OCI-LY7 (cell line): ENCODE results near the gene PPM1F. TPM values are rescaled to one million over a fixed set of nuclear protein-coding genes. Genes with fewer than 3 reads are reported as not detected.

Experiments
- BruUV-seq: library from RNA; stranded (reverse); fragments of 400-500 nt; replicated peaks from 2 replicates; lab custom pipeline; 2021; lab: Mats Ljungman, UMichigan
- CTCF ChIA-PET: fragments of 300-600 bp; sonication (Branson Sonifier 250); formaldehyde crosslinking; loops from one replicate; lab custom pipeline; 2022; ENCODE audit warnings: antibody characterized with exemption; ENCODE audit not compliant: unreplicated experiment; lab: Charles Lee
- POLR2A ChIA-PET: fragments of 300-600 bp; sonication (Branson Sonifier 250); formaldehyde crosslinking; loops from one replicate; lab custom pipeline; 2022; ENCODE audit warnings: antibody characterized with exemption; lab: Charles Lee
- DNase-seq: peaks from one replicate; pipeline ENCODE4 v3.0.0-alpha.2; 2015; ENCODE audit warnings: low spot score
- H2AFZ ChIP-seq: fragments of 200-600 bp; sonication (generic), shearing (Covaris generic); 2 replicates; pipeline ENCODE4 v1.6.1; 2014; ENCODE audit warnings: mild to moderate bottlenecking, antibody characterized with exemption, low read length, moderate library complexity
- H3K27ac ChIP-seq: fragments of 200-600 bp; sonication (generic); 2 replicates; pipeline ENCODE4 v1.5.1; 2014; ENCODE audit warnings: mixed run types, low read depth, mild to moderate bottlenecking, moderate library complexity, low read length, inconsistent platforms; ENCODE audit not compliant: poor library complexity, severe bottlenecking
- H3K36me3 ChIP-seq: fragments of 200-600 bp; sonication (generic); 2 replicates; pipeline ENCODE4 v1.6.1; 2014; ENCODE audit warnings: mild to moderate bottlenecking, antibody characterized with exemption, low read length, moderate library complexity, mixed read lengths; ENCODE audit not compliant: insufficient read depth
- H3K4me1 ChIP-seq: fragments of 200-600 bp; sonication (generic); 2 replicates; pipeline ENCODE4 v1.5.1; 2014; ENCODE audit warnings: mild to moderate bottlenecking, low read length; ENCODE audit not compliant: insufficient read depth, poor library complexity, severe bottlenecking
- H3K4me2 ChIP-seq: fragments of 200-600 bp; sonication (generic); 2 replicates; pipeline ENCODE4 v1.6.1; 2014; ENCODE audit warnings: mild to moderate bottlenecking, low read length
- H3K4me3 ChIP-seq: fragments of 200-600 bp; sonication (generic); 2 replicates; pipeline ENCODE4 v1.5.1; 2014; ENCODE audit warnings: mild to moderate bottlenecking, low read depth, low read length; ENCODE audit not compliant: poor library complexity, severe bottlenecking
- H3K79me2 ChIP-seq: fragments of 200-600 bp; sonication (generic); 2 replicates; pipeline ENCODE4 v1.6.1; 2016; ENCODE audit warnings: low read depth, mild to moderate bottlenecking, low read length, moderate library complexity, mixed read lengths; ENCODE audit not compliant: insufficient read depth
- H3K9me2 ChIP-seq: fragments of 200-600 bp; sonication (generic); 2 replicates; pipeline ENCODE4 v1.6.1; 2016; ENCODE audit warnings: mild to moderate bottlenecking, low read length, mixed read lengths; ENCODE audit not compliant: insufficient read depth
- H3K9me3 ChIP-seq: fragments of 200-600 bp; sonication (generic); 2 replicates; pipeline ENCODE4 v1.6.1; 2014; ENCODE audit warnings: mild to moderate bottlenecking, mixed run types, low read length, mixed read lengths
- H4K20me1 ChIP-seq: fragments of 200-600 bp; sonication (generic); 2 replicates; pipeline ENCODE4 v1.6.1; 2014; ENCODE audit warnings: mild to moderate bottlenecking, antibody characterized with exemption, low read length, moderate library complexity, mixed read lengths; ENCODE audit not compliant: insufficient read depth
- CTCF ChIP-seq: fragments of 200-600 bp; sonication (generic); conservative IDR thresholded peaks from 2 replicates; pipeline ENCODE4 v1.5.1; 2014; ENCODE audit warnings: mild to moderate bottlenecking, antibody characterized with exemption, low read length, moderate library complexity, mixed read lengths
- EZH2phosphoT487 ChIP-seq: fragments of 200-600 bp; sonication (generic); IDR thresholded peaks from 2 replicates; pipeline ENCODE4 v1.6.1; 2018; ENCODE audit warnings: low read depth, borderline replicate concordance, mild to moderate bottlenecking, mixed run types, antibody characterized with exemption, low read length, moderate library complexity, mixed read lengths
- intact Hi-C: fragments of 100-400 bp; cut with micrococcal nuclease; formaldehyde crosslinking; loops from one replicate; pipeline ENCODE4 v1.10.0; 2022; ENCODE audit not compliant: unreplicated experiment
- total RNA-seq, 2 experiments: library from RNA; depleted of rRNA in 1 of 2; stranded (reverse); fragments of >200 nt in 1 of 2; shearing (Covaris generic) in 1 of 2; gene quantifications; 2 replicates each; pipeline ENCODE4 v1.2.3, GENCODE V29; 2014 to 2022

Gene PPM1F
- total RNA-seq, 2 experiments from 2014 or later: 21.7 to 27.2 TPM

DNA sequence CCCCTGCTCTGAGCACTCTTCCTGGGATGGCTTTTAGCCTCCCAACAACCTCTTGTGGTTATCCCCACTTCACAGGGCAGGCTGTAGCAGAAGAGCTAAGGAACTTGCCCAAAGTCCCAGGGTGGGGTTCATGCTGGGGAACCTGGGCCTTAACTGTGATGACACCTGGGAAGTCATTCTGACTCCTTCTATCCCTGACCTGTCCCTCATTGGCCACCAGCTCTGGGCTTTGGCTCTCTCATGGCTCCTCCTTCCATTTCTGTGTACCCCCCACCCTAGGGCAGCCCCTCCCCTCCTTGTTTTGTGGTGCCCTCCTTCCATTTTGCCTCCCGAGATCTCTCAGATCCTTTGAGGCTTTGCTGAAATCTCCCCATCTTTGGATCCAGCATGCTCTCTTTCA lies 2.7 kb downstream of the PPM1F start:
- Histone ChIP-seq H3K79me2 (no peaks in the 10 kb centered on the region), H2AFZ (no peak overlapping the region), H3K36me3 (peaks cover 4% of the 10 kb centered on the region; the same call in 1 of the 2 replicates), H3K9me3 (no peaks in the 10 kb centered on the region), H3K4me3 (no peak overlapping the region), H3K9me2 (no peaks in the 10 kb centered on the region), H4K20me1 (no peaks in the 10 kb centered on the region), H3K4me1 (peaks cover 6% of the 10 kb centered on the region), H3K27ac (no peak overlapping the region), H3K4me2 (no peak overlapping the region)
- ChIA-PET CTCF (no interaction called here), POLR2A (interaction anchor here (0.7 kb wide), 1 partner anchor 83 kb away, joined by 3 read pairs; no protein-coding TSS in a partner anchor)
- no TSS peak for BruUV-seq
- DNase-seq: no peak
- TF ChIP-seq CTCF: no peak
- TF ChIP-seq EZH2phosphoT487: no peak
- intact Hi-C loops: no loop called here

GRCh38 chr22:21949569-21949918 lies 3.1 kb downstream of the PPM1F start:
- no peak for DNase-seq
- ChIA-PET POLR2A (no interaction called here), CTCF (no interaction called here)
- no TSS peak for BruUV-seq
- Histone ChIP-seq H3K4me3 (no peak overlapping the region), H3K79me2 (no peaks in the 10 kb centered on the region), H4K20me1 (no peaks in the 10 kb centered on the region), H2AFZ (no peak overlapping the region), H3K4me1 (peaks cover 6% of the 10 kb centered on the region), H3K36me3 (peaks cover 4% of the 10 kb centered on the region; the same call in 1 of the 2 replicates), H3K9me3 (no peaks in the 10 kb centered on the region), H3K27ac (no peak overlapping the region), H3K4me2 (no peak overlapping the region), H3K9me2 (no peaks in the 10 kb centered on the region)
- TF ChIP-seq CTCF (no peak), EZH2phosphoT487 (no peak)
- intact Hi-C loops: no loop called here

DNA sequence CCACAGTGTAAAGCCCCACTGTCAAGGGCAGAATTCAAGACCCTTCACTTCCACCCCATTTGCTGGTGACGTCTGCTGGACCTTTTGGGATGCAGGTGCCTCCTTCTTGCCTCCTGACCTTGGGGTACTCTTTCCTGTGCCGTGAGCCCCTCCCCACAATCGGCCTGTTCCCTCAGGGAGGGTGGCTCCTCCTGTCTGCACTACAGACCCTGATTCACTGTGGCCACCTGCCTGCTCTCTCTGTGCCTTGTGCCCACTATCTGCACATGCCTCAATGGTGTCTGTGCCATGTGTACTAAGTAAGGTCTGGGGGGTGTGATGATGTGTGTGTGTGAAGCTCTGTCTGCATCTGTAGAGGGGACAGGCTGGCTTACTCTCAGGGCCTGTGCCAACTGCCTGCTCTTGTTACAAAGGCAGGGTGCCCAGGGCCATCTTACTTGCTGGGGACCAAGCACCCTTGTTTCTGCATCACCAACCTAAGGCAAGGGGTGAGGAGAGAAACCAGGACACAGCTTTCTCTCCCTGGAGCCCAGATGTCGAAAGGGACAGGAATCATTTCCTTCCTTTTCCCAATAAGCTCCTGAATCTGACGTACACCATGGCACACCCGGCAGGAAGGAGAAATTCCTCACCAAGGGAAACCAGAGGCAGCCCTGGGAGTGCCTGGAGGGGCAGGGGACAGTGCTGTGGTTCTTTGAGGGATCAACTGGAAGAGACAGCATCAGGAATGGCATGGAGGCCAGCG lies 3.7 kb downstream of the PPM1F start:
- Histone ChIP-seq H4K20me1 (no peaks in the 10 kb centered on the region), H2AFZ (no peak overlapping the region), H3K36me3 (peaks cover 4% of the 10 kb centered on the region; the same call in 1 of the 2 replicates), H3K9me2 (no peaks in the 10 kb centered on the region), H3K79me2 (no peaks in the 10 kb centered on the region), H3K4me2 (no peak overlapping the region), H3K4me3 (no peak overlapping the region), H3K27ac (no peak overlapping the region), H3K9me3 (no peaks in the 10 kb centered on the region), H3K4me1 (peaks cover 6% of the 10 kb centered on the region)
- no TSS peak for BruUV-seq
- ChIA-PET CTCF (no interaction called here), POLR2A (no interaction called here)
- DNase-seq: no peak
- intact Hi-C loops: no loop called here
- TF ChIP-seq CTCF (no peak), EZH2phosphoT487 (no peak)
